Heart left ventricle (tissue), 16 donors: ENCODE results near the gene PDK2. TPM values are rescaled to one million over a fixed set of nuclear protein-coding genes. Genes with fewer than 3 reads are reported as not detected.

Experiments used
- ATAC-seq, 4 donors: fragments of 200-7000 bp; cut with Tn5 transposase; one replicate each; pipeline ENCODE4 v1.9.1; 2020 to 2022; ENCODE audit warnings: moderate library complexity in 4 of 4, mild to moderate bottlenecking in 3 of 4, moderate number of reproducible peaks in 1 of 4
- DNase-seq, 5 donors: peaks; one replicate each; pipeline ENCODE4 v3.0.0-alpha.2; 2020
- H3K27ac ChIP-seq, 12 donors: fragments of 200-600 bp; sonication (generic) in 4 of 12; one replicate each; pipeline versions ENCODE4 v1.5.0 to v1.8.0; 2016 to 2022; ENCODE audit warnings: mild to moderate bottlenecking in 2 of 12
- H3K27me3 ChIP-seq, 9 donors: fragments of 200-600 bp; sonication (generic) in 2 of 9; one replicate each; pipeline versions ENCODE4 v1.5.1 to v1.8.0; 2016 to 2022; ENCODE audit warnings: mild to moderate bottlenecking in 3 of 9
- H3K36me3 ChIP-seq, 9 donors: fragments of 200-600 bp; sonication (generic) in 2 of 9; one replicate each; pipeline versions ENCODE4 v1.5.0 to v1.8.0; 2018 to 2022; ENCODE audit warnings: mild to moderate bottlenecking in 2 of 9
- H3K4me1 ChIP-seq, 12 donors: fragments of 200-600 bp; sonication (generic) in 4 of 12; one replicate each; pipeline versions ENCODE4 v1.5.0 to v1.8.0; 2016 to 2022; ENCODE audit warnings: mild to moderate bottlenecking in 3 of 12
- H3K4me3 ChIP-seq, 12 donors: fragments of 200-600 bp; sonication (generic) in 4 of 12; one replicate each; pipeline versions ENCODE4 v1.5.0 to v1.8.0; 2017 to 2022; ENCODE audit warnings: mild to moderate bottlenecking in 9 of 12, moderate library complexity in 4 of 12
- H3K9me3 ChIP-seq, 12 donors: fragments of 200-600 bp; sonication (generic) in 4 of 12; one replicate each; pipeline versions ENCODE4 v1.5.0 to v1.8.0; 2016 to 2022; ENCODE audit warnings: mild to moderate bottlenecking in 1 of 12
- POLR2A ChIP-seq, 2 donors: fragments of 450-650 bp; IDR thresholded peaks; one replicate each; pipeline ENCODE4 v1.6.1; 2017; ENCODE audit warnings: antibody characterized with exemption in 2 of 2, mild to moderate bottlenecking in 2 of 2, moderate library complexity in 2 of 2
- WGBS, 4 donors: extraction: QIAGEN DNeasy Blood & Tissue Kit in 2 of 4; methylation state at CpG; one replicate each; pipeline versions ENCODE4 v1.1.5 to v1.1.7; 2013 to 2018; 5-methylcytosine and 5-hydroxymethylcytosine counted together
- intact Hi-C, 10 donors: fragments of 100-400 bp; cut with DNase I; formaldehyde crosslinking; loops; one replicate each; pipeline versions ENCODE4 v1.11.1 to v1.14.2; 2022
- polyA plus RNA-seq, 2 donors: library from polyadenylated mRNA; stranded (reverse); fragments of 200-250 nt; gene quantifications; one replicate each; pipeline ENCODE4 v1.2.3, GENCODE V29; 2013
- total RNA-seq, 9 donors: library from RNA; depleted of rRNA in 2 of 9; stranded (reverse); fragments of >200 nt in 2 of 9; fragmentation: NEBNext Ultra II Directional in 3 of 9; extraction: Animal tissue kit (Norgen Biotek cat#: 25700) in 3 of 9; gene quantifications; one replicate each; pipeline versions ENCODE4 v1.1.0 to v1.2.4, GENCODE V29; 2016 to 2023
- TF ChIP-seq, protein P1 (sequence below), 12 donors: fragments of 200-600 bp; sonication (generic) in 4 of 12; IDR thresholded peaks; one replicate each; pipeline versions ENCODE4 v1.5.0 to v1.8.0; 2018 to 2022; ENCODE audit warnings: antibody characterized with exemption in 12 of 12, mild to moderate bottlenecking in 5 of 12
- donor health status: ischemic (EF 13 %, LVEDD 7.1; RV severe dilation, severe dysfunction).
- donor health status: healthy with polysubstance abuse.
- donor health status: DM: no; HTN: yes; CAD: no.
- donor health status: DM: no; HTN: no; CAD: no.
- donor health status: ischemic (EF 25% LVEDD 6.9; RV normal size, moderate dysfunction).
- donor health status: ischemic (EF 25% LVEDD 5.7; RV mildly dilated, moderate dysfunction).
- donor health status: healthy.
- donor health status: DM: yes; HTN: yes; CAD: no.
- donor health status: ischemic (EF 35%, LVEDD 5.7; RV mildly dilated, moderate dysfunction).
- donor health status: nonischemic (EF 11% LVEDD 7.7; RV severe dilation, severe dysfunction).
- donor health status: DM: yes; HTN: yes; CAD: no.
- donor health status: PGD.
- donor health status: ischemic (EF 29% LVEDD 5.4; RV normal size, mild dysfunction).
- donor health status: nonischemic (EF 23%, LVEDD 6.1; RV moderate dilation, normal function).

Gene PDK2
- total and polyA plus RNA-seq, 11 donors = 125 to 490 (median 187) TPM

DNA sequence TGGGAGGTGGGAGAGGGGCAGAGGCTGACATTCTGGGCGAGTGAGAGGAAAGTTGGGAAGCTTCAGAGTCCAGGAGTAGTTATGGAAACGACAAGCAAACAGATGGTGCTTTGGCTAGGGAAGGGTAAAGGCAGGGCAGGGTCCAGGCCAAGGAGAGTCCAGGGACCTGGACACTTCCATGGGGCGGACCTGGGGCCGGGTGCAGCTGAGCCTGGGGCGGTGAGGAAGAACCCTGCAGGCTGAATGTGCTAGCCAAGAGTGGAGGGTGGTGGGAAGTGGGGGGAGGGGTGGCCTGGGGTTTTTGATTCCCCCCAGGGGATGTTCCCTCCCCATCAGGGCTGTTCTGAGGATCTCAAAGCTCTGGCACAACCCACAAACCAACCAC, 52.7 kb downstream of the PDK2 start:
- peaks cover 16 to 78% (median 54%) of the 10 kb centered on the region in 12 donors for H3K4me1 ChIP-seq
- H3K9me3 ChIP-seq = no peaks in the 10 kb centered on the region
- TF ChIP-seq, protein P1, sequence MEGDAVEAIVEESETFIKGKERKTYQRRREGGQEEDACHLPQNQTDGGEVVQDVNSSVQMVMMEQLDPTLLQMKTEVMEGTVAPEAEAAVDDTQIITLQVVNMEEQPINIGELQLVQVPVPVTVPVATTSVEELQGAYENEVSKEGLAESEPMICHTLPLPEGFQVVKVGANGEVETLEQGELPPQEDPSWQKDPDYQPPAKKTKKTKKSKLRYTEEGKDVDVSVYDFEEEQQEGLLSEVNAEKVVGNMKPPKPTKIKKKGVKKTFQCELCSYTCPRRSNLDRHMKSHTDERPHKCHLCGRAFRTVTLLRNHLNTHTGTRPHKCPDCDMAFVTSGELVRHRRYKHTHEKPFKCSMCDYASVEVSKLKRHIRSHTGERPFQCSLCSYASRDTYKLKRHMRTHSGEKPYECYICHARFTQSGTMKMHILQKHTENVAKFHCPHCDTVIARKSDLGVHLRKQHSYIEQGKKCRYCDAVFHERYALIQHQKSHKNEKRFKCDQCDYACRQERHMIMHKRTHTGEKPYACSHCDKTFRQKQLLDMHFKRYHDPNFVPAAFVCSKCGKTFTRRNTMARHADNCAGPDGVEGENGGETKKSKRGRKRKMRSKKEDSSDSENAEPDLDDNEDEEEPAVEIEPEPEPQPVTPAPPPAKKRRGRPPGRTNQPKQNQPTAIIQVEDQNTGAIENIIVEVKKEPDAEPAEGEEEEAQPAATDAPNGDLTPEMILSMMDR (IDR thresholded peaks at IDR 0.05) = no peak
- no peak for TF ChIP-seq POLR2A (IDR thresholded peaks at IDR 0.05)
- 0 to 12% (median 4%) methylated on average over 5 of the region's 5 CpGs for WGBS, 4 donors
- intact Hi-C loops = loop anchor here in 1 of 10 donors (5.0 kb wide), 1 partner anchor 36 kb away; no protein-coding TSS in a partner anchor
- ATAC-seq (peak; percentile 1 to 13 (median 5)), DNase-seq (peak in 2 of 5 donors; percentile 60 to 74)
- H3K36me3 ChIP-seq = peaks cover 0 to 25% (median 24%) of the 10 kb centered on the region in 9 donors
- peak overlapping the region; percentile 46 to 99 (median 96) for H3K27ac ChIP-seq
- H3K4me3 ChIP-seq = peak overlapping the region; percentile 61 to 98 (median 92)
- H3K27me3 ChIP-seq = no peaks in the 10 kb centered on the region

DNA sequence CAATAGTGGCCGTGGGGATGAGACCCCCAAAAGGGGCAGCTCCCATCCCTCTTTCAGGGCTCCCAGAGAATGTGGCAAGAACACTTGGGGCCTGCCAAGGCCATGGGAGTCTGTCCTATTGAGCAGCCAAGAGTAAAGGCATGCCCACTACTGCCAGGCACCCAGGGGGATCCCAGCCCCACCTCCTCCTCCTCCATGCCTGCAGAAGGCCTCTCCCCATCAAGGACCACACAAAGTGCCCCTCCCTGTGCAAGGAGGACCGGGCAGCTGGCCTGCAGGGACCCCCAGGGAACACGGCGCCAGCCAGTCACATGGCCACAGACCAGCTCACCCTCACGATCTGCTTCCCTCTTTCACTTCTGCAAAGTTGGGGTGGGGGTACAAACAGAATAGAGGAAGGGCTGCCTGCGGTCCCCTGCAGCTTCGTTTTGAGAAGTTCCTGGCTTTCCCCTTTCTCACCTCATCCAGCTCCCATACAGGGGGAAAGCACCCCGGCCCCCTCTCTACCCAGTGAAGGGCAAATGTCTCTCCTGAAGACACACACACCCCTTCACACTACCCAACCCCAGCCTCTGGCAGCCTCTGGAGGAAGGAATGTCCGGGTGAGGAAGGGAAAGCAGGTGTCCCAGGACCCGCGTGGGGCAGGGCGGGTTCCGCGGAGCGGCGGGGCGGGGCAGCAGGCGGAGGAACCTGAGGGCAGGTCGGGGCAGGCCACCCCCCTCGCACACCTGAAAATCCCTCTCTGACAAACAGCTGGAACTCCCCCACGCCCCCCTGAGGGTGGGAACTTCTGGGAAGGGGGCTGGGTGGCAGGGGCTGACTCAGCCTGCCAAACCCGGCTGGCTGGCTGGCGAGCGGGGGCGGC, 53.3 kb downstream of the PDK2 start:
- H3K4me1 ChIP-seq = peaks cover 16 to 84% (median 58%) of the 10 kb centered on the region in 12 donors
- no peaks in the 10 kb centered on the region for H3K9me3 ChIP-seq
- WGBS, 4 donors = 1 to 4% (median 2%) methylated on average over 9 to 25 of the region's 25 CpGs
- peaks cover 0 to 18% (median 18%) of the 10 kb centered on the region in 9 donors for H3K36me3 ChIP-seq
- DNase-seq = peak in 4 of 5 donors; percentile 60 to 78 (median 65)
- H3K4me3 ChIP-seq = peak overlapping the region; percentile 61 to 98 (median 92)
- H3K27ac ChIP-seq = peak overlapping the region; percentile 46 to 99 (median 96)
- intact Hi-C loops = loop anchor here in 1 of 10 donors (5.0 kb wide), 1 partner anchor 36 kb away; no protein-coding TSS in a partner anchor
- ATAC-seq = peak in 2 of 4 donors; percentile 3
- H3K27me3 ChIP-seq = no peaks in the 10 kb centered on the region
- TF ChIP-seq POLR2A (IDR thresholded peaks at IDR 0.05) = peak in 1 of 2 donors; percentile 12
- TF ChIP-seq, protein P1 (IDR thresholded peaks at IDR 0.05) = peak in 2 of 12 donors; percentile 19 to 21

DNA sequence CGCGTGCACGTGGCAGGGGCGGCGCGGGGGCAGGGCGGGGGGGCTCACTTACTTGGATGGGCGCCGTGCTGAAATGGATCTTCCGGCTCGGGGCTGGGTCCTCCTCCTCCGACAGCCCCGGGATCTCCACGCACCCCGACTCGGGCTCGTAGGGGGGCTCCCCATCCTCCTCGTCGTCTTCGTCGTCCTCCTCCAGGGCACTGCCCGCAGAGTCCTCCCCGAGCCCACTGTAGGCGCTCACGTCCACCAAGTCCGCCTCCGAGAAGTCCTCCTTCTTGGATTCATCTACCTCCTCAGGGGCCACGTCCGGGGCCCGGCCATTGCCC, 53.9 kb downstream of the PDK2 start:
- peaks cover 0 to 12% (median 12%) of the 10 kb centered on the region in 9 donors for H3K36me3 ChIP-seq
- 0 to 1% (median 1%) methylated on average over 7 to 30 of the region's 30 CpGs for WGBS, 4 donors
- peaks cover 16 to 90% (median 64%) of the 10 kb centered on the region in 12 donors for H3K4me1 ChIP-seq
- H3K4me3 ChIP-seq = peak overlapping the region; percentile 61 to 98 (median 92)
- H3K27ac ChIP-seq = peak overlapping the region; percentile 83 to 99 (median 96)
- no peaks in the 10 kb centered on the region for H3K27me3 ChIP-seq
- no peaks in the 10 kb centered on the region for H3K9me3 ChIP-seq
- ATAC-seq = no peak
- peak in 1 of 5 donors; percentile 54 for DNase-seq
- TF ChIP-seq POLR2A (IDR thresholded peaks at IDR 0.05) = no peak
- TF ChIP-seq, protein P1 (IDR thresholded peaks at IDR 0.05) = no peak
- intact Hi-C loops = loop anchor here in 1 of 10 donors (5.0 kb wide), 1 partner anchor 37 kb away; no protein-coding TSS in a partner anchor
